ENCODE data around the gene CERK. TPM values are rescaled to one million over a fixed set of nuclear protein-coding genes. Genes with fewer than 3 reads are reported as not detected.
A peak's percentile ranks its signal among the peaks of the same experiment; 100 is the strongest.

The CERK gene
- total RNA-seq, 2 experiments from 2014 or later, result 41.8 to 47.1 TPM

GRCh38 chr22:46774253-46774979, 36.4 kb upstream of the CERK start:
- POLR2A ChIA-PET, result no interaction called here
- H3K36me3 Mint-ChIP-seq (ENCODE audit: low read depth), result peaks cover 20% of the 10 kb centered on the region
- no peaks in the 10 kb centered on the region for H3K27me3 Mint-ChIP-seq
- no peak for DNase-seq
- H3K27ac Mint-ChIP-seq, result peak overlapping the region; percentile 88
- peaks cover 68% of the 10 kb centered on the region for H3K4me1 Mint-ChIP-seq
- peak overlapping the region; percentile 62 for H3K4me3 Mint-ChIP-seq
- CTCF ChIA-PET, result interaction anchor here (0.9 to 2.1 kb wide), 6 partner anchors 12 to 211 kb away, joined by 3 to 7 read pairs (median 4); partner anchors contain the start of gene TBC1D22A
- no peaks in the 10 kb centered on the region for H3K9me3 Mint-ChIP-seq

- H3K36me3 Mint-ChIP-seq (ENCODE audit: low read depth), result peaks cover 20% of the 10 kb centered on the region
- ChIA-PET POLR2A (no interaction called here), CTCF (interaction anchor here (1.1 to 1.6 kb wide), 2 partner anchors 15 to 67 kb away, joined by 3 to 5 read pairs; no protein-coding TSS in a partner anchor)
- H3K4me3 Mint-ChIP-seq, result no peak overlapping the region
- peak overlapping the region; percentile 88 for H3K27ac Mint-ChIP-seq
- H3K9me3 Mint-ChIP-seq, result no peaks in the 10 kb centered on the region
- H3K27me3 Mint-ChIP-seq, result no peaks in the 10 kb centered on the region
- DNase-seq, result no peak
- peaks cover 70% of the 10 kb centered on the region for H3K4me1 Mint-ChIP-seq
These were observed 35.0 kb upstream of the CERK start for GRCh38 chr22:46773076-46773475.

GRCh38 chr22:46770726-46771125, 32.7 kb upstream of the CERK start:
- Mint-ChIP-seq H3K4me3 (no peak overlapping the region), H3K36me3 (ENCODE audit: low read depth) (peaks cover 19% of the 10 kb centered on the region), H3K9me3 (no peaks in the 10 kb centered on the region), H3K4me1 (peaks cover 62% of the 10 kb centered on the region), H3K27me3 (no peaks in the 10 kb centered on the region), H3K27ac (peak overlapping the region; percentile 69)
- DNase-seq, result no peak
- ChIA-PET POLR2A (no interaction called here), CTCF (interaction anchor here (1.1 kb wide), 1 partner anchor 28 kb away, joined by 4 read pairs; no protein-coding TSS in a partner anchor)

- POLR2A ChIA-PET, result no interaction called here
- no peak for DNase-seq
- peak overlapping the region; percentile 69 for H3K27ac Mint-ChIP-seq
- no peaks in the 10 kb centered on the region for H3K27me3 Mint-ChIP-seq
- H3K4me1 Mint-ChIP-seq, result peaks cover 58% of the 10 kb centered on the region
- H3K9me3 Mint-ChIP-seq, result no peaks in the 10 kb centered on the region
- CTCF ChIA-PET, result interaction anchor here (1.1 kb wide), 1 partner anchor 29 kb away, joined by 4 read pairs; no protein-coding TSS in a partner anchor
- peaks cover 19% of the 10 kb centered on the region for H3K36me3 Mint-ChIP-seq (ENCODE audit: low read depth)
- no peak overlapping the region for H3K4me3 Mint-ChIP-seq
These were observed 32.1 kb upstream of the CERK start for GRCh38 chr22:46770151-46770641.

- Mint-ChIP-seq H3K36me3 (ENCODE audit: low read depth) (peaks cover 19% of the 10 kb centered on the region), H3K4me1 (peaks cover 58% of the 10 kb centered on the region), H3K9me3 (no peaks in the 10 kb centered on the region), H3K27ac (no peak overlapping the region), H3K27me3 (no peaks in the 10 kb centered on the region), H3K4me3 (no peak overlapping the region)
- CTCF ChIA-PET, result interaction anchor here (1.1 kb wide), 1 partner anchor 29 kb away, joined by 4 read pairs; no protein-coding TSS in a partner anchor
- no peak for DNase-seq
- POLR2A ChIA-PET, result no interaction called here
These were observed 31.7 kb upstream of the CERK start for GRCh38 chr22:46769706-46770105.

- Mint-ChIP-seq H3K27me3 (no peaks in the 10 kb centered on the region), H3K4me1 (peaks cover 58% of the 10 kb centered on the region), H3K36me3 (ENCODE audit: low read depth) (peaks cover 19% of the 10 kb centered on the region), H3K9me3 (no peaks in the 10 kb centered on the region), H3K4me3 (no peak overlapping the region), H3K27ac (no peak overlapping the region)
- CTCF ChIA-PET, result interaction anchor here (0.5 to 1.1 kb wide), 2 partner anchors 22 to 30 kb away, joined by 3 to 4 read pairs; no protein-coding TSS in a partner anchor
- POLR2A ChIA-PET, result no interaction called here
- no peak for DNase-seq
These were observed 31.2 kb upstream of the CERK start for GRCh38 chr22:46769191-46769675.

GRCh38 chr22:46767249-46767985, 29.4 kb upstream of the CERK start:
- no peak for DNase-seq
- Mint-ChIP-seq H3K27ac (peak overlapping the region; percentile 15), H3K36me3 (ENCODE audit: low read depth) (peaks cover 23% of the 10 kb centered on the region), H3K4me1 (peaks cover 56% of the 10 kb centered on the region), H3K4me3 (no peak overlapping the region), H3K9me3 (no peaks in the 10 kb centered on the region), H3K27me3 (no peaks in the 10 kb centered on the region)
- ChIA-PET CTCF (interaction anchor here (1.5 kb wide), 1 partner anchor 9 kb away, joined by 3 read pairs; no protein-coding TSS in a partner anchor), POLR2A (no interaction called here)

- Mint-ChIP-seq H3K27me3 (no peaks in the 10 kb centered on the region), H3K4me3 (no peak overlapping the region), H3K9me3 (no peaks in the 10 kb centered on the region), H3K27ac (peak overlapping the region; percentile 27), H3K36me3 (ENCODE audit: low read depth) (peaks cover 26% of the 10 kb centered on the region), H3K4me1 (peaks cover 61% of the 10 kb centered on the region)
- no peak for DNase-seq
- POLR2A ChIA-PET, result no interaction called here
- CTCF ChIA-PET, result interaction anchor here (1.5 kb wide), 1 partner anchor 8 kb away, joined by 3 read pairs; no protein-coding TSS in a partner anchor
These were observed 28.6 kb upstream of the CERK start for GRCh38 chr22:46766611-46767010.

- no peak for DNase-seq
- ChIA-PET CTCF (interaction anchor here (1.1 kb wide), 1 partner anchor 38 kb away, joined by 4 read pairs; no protein-coding TSS in a partner anchor), POLR2A (no interaction called here)
- H3K4me3 Mint-ChIP-seq, result no peak overlapping the region
- no peaks in the 10 kb centered on the region for H3K9me3 Mint-ChIP-seq
- peaks cover 23% of the 10 kb centered on the region for H3K36me3 Mint-ChIP-seq (ENCODE audit: low read depth)
- H3K4me1 Mint-ChIP-seq, result peaks cover 67% of the 10 kb centered on the region
- H3K27me3 Mint-ChIP-seq, result no peaks in the 10 kb centered on the region
- H3K27ac Mint-ChIP-seq, result peak overlapping the region; percentile 43
These were observed 26.9 kb upstream of the CERK start for GRCh38 chr22:46764779-46765485.

- peak overlapping the region; percentile 98 for H3K27ac Mint-ChIP-seq
- ChIA-PET POLR2A (no interaction called here), CTCF (interaction anchor here (0.5 to 1.6 kb wide), 2 partner anchors 10 to 42 kb away, joined by 3 to 4 read pairs; no protein-coding TSS in a partner anchor)
- H3K4me1 Mint-ChIP-seq, result peaks cover 61% of the 10 kb centered on the region
- H3K4me3 Mint-ChIP-seq, result peak overlapping the region; percentile 97
- no peak for DNase-seq
- H3K36me3 Mint-ChIP-seq (ENCODE audit: low read depth), result peaks cover 21% of the 10 kb centered on the region
- H3K27me3 Mint-ChIP-seq, result no peaks in the 10 kb centered on the region
- H3K9me3 Mint-ChIP-seq, result no peaks in the 10 kb centered on the region
These were observed 26.2 kb upstream of the CERK start for GRCh38 chr22:46764140-46764680.

- no peaks in the 10 kb centered on the region for H3K27me3 Mint-ChIP-seq
- peak overlapping the region; percentile 98 for H3K27ac Mint-ChIP-seq
- peaks cover 64% of the 10 kb centered on the region for H3K4me1 Mint-ChIP-seq
- H3K4me3 Mint-ChIP-seq, result peak overlapping the region; percentile 97
- H3K9me3 Mint-ChIP-seq, result no peaks in the 10 kb centered on the region
- ChIA-PET POLR2A (interaction anchor here (0.7 to 1.4 kb wide), 5 partner anchors 12 to 149 kb away, joined by 3 to 6 read pairs (median 4); no protein-coding TSS in a partner anchor), CTCF (interaction anchor here (0.8 to 2.2 kb wide), 9 partner anchors 9 to 728 kb away, joined by 3 to 9 read pairs (median 6); no protein-coding TSS in a partner anchor)
- peaks cover 21% of the 10 kb centered on the region for H3K36me3 Mint-ChIP-seq (ENCODE audit: low read depth)
- peak; percentile 41 for DNase-seq
These were observed 25.1 kb upstream of the CERK start for GRCh38 chr22:46763051-46763705.

All from activated CD4-positive, alpha-beta T cell treated with anti-CD3 and anti-CD28 coated beads, Interleukin-2, amount 10 ng/mL, durations not matched to agents 7 days and 5 days (primary cell).